Measurements from ENCODE around the gene GPRC5C. TPM values are rescaled to one million over a fixed set of nuclear protein-coding genes. Genes with fewer than 3 reads are reported as not detected.

Gene GPRC5C
- total and polyA plus RNA-seq, 2 of the 13 experiments (the other 11 are each of a cell fraction or from before 2014, with no cell fraction given): 85.6 to 300 TPM

GRCh38 chr17:74426551-74427047 is 5.3 kb upstream of the GPRC5C start (continued):
- TF ChIP-seq, protein P1, sequence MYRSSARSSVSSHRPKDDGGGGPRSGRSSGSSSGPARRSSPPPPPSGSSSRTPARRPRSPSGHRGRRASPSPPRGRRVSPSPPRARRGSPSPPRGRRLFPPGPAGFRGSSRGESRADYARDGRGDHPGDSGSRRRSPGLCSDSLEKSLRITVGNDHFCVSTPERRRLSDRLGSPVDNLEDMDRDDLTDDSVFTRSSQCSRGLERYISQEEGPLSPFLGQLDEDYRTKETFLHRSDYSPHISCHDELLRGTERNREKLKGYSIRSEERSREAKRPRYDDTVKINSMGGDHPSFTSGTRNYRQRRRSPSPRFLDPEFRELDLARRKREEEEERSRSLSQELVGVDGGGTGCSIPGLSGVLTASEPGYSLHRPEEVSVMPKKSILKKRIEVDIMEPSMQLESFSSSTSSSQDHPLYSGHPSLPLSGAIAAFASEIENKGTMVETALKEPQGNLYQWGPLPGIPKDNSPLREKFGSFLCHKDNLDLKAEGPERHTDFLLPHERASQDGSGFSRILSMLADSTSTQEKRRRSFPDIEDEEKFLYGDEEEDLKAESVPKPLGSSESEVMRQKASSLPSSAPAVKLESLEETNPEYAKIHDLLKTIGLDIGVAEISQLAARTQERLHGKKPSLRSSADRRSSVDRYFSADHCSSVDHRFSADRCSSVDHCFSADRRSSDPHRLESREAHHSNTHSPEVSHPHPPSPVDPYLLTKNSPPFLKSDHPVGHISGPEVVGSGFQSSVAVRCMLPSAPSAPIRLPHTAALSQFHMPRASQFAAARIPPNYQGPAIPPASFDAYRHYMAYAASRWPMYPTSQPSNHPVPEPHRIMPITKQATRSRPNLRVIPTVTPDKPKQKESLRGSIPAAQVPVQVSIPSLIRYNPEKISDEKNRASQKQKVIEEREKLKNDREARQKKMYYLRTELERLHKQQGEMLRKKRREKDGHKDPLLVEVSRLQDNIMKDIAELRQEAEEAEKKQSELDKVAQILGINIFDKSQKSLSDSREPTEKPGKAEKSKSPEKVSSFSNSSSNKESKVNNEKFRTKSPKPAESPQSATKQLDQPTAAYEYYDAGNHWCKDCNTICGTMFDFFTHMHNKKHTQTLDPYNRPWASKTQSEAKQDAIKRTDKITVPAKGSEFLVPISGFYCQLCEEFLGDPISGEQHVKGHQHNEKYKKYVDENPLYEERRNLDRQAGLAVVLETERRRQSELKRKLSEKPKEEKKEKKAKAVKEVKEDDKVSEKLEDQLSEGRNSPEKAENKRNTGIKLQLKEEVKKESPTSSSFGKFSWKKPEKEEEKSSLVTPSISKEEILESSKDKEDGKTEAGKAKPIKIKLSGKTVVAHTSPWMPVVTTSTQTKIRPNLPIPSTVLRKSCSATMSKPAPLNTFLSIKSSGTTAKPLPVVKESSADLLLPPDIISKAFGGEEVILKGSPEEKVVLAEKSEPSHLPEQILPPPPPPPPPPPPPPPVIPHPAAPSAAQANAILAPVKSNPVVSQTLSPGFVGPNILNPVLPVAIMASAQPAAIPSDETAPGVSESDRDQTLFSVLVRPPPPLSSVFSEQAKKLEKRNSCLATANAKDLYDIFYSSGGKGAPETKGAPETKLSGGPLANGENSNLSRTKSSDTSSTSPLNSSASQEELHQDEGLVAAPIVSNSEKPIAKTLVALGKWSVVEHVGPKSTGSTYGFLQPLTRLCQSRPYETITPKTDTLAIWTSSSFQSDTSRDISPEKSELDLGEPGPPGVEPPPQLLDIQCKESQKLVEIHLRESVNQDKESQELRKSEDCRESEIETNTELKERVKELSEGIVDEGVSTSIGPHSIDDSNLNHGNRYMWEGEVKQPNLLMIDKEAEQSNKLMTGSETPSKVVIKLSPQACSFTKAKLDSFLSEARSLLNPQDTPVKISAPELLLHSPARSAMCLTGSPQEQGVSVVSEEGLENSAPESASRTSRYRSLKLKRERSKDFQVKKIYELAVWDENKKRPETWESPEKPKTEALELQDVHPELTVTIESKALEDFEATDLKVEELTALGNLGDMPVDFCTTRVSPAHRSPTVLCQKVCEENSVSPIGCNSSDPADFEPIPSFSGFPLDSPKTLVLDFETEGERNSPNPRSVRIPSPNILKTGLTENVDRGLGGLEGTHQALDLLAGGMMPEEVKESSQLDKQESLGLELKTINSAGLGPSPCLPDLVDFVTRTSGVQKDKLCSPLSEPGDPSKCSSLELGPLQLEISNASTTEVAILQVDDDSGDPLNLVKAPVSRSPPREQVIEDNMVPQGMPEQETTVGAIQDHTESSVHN (CRISPR knock-in tag; IDR thresholded peaks at IDR 0.05): peak; percentile 87
- TF ChIP-seq LCORL (IDR thresholded peaks at IDR 0.05) (no peak), LCORL (CRISPR knock-in tag; IDR thresholded peaks at IDR 0.05) (no peak), ZNF589 (CRISPR knock-in tag; conservative IDR thresholded peaks at IDR 0.05) (0 out of 2 replicates have a peak, but pooled peaks have one; percentile 76), ZNF674 (CRISPR knock-in tag; IDR thresholded peaks at IDR 0.05; ENCODE audit: low read depth) (no peak), MYC (CRISPR knock-in tag; IDR thresholded peaks at IDR 0.05; ENCODE audit: borderline replicate concordance) (0 out of 2 replicates have a peak, but pooled peaks have one; percentile 20), ATM (IDR thresholded peaks at IDR 0.05; ENCODE audit: borderline replicate concordance) (no peak), KLF6 (CRISPR knock-in tag; IDR thresholded peaks at IDR 0.05) (no peak), AKAP8 (CRISPR knock-in tag; IDR thresholded peaks at IDR 0.05) (no peak; the same call in 1 of the 2 replicates), BORCS8-MEF2B (CRISPR knock-in tag; IDR thresholded peaks at IDR 0.05) (peak; percentile 11; the same call in 1 of the 2 replicates)
- TF ChIP-seq, protein P2, sequence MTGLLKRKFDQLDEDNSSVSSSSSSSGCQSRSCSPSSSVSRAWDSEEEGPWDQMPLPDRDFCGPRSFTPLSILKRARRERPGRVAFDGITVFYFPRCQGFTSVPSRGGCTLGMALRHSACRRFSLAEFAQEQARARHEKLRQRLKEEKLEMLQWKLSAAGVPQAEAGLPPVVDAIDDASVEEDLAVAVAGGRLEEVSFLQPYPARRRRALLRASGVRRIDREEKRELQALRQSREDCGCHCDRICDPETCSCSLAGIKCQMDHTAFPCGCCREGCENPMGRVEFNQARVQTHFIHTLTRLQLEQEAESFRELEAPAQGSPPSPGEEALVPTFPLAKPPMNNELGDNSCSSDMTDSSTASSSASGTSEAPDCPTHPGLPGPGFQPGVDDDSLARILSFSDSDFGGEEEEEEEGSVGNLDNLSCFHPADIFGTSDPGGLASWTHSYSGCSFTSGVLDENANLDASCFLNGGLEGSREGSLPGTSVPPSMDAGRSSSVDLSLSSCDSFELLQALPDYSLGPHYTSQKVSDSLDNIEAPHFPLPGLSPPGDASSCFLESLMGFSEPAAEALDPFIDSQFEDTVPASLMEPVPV (CRISPR knock-in tag; IDR thresholded peaks at IDR 0.05): peak; percentile 22; the same call in 1 of the 2 replicates

All from HepG2 (cell line).